GM21528 (cell line): ENCODE results near the gene SLC33A1.

Source experiments
- ATAC-seq: cut with Tn5 transposase; IDR thresholded peaks from one replicate; pipeline ENCODE4 v1.9.1; 2021; ENCODE audit warnings: mild to moderate bottlenecking, moderate library complexity; ENCODE audit not compliant: unreplicated experiment, low FRiP score

The SLC33A1 gene

GRCh38 chr3:155804323-155804722 is 49.9 kb downstream of the SLC33A1 start:
- ATAC-seq = no peak

GRCh38 chr3:155792532-155792931 is 61.7 kb downstream of the SLC33A1 start:
- no peak for ATAC-seq

GRCh38 chr3:155791190-155791589 is 63.0 kb downstream of the SLC33A1 start:
- ATAC-seq = no peak

- no peak for ATAC-seq
Measured at GRCh38 chr3:155790272-155790925, 63.8 kb downstream of the SLC33A1 start.

GRCh38 chr3:155785662-155786295 is 68.4 kb downstream of the SLC33A1 start:
- no peak for ATAC-seq

GRCh38 chr3:155782390-155782953 is 71.8 kb downstream of the SLC33A1 start:
- ATAC-seq = no peak

GRCh38 chr3:155780291-155780690 is 73.9 kb downstream of the SLC33A1 start:
- ATAC-seq = no peak

- ATAC-seq = no peak
Measured at GRCh38 chr3:155778462-155778861, 75.8 kb downstream of the SLC33A1 start.

GRCh38 chr3:155772801-155773200 is 81.4 kb downstream of the SLC33A1 start:
- no peak for ATAC-seq

GRCh38 chr3:155771126-155771525 is 83.1 kb downstream of the SLC33A1 start:
- no peak for ATAC-seq
